ENCODE results near the gene GCN1. TPM values are rescaled to one million over a fixed set of nuclear protein-coding genes. Genes with fewer than 3 reads are reported as not detected.

GCN1 gene
- total RNA-seq, 1 experiment from 2014 or later = 117 TPM

DNA sequence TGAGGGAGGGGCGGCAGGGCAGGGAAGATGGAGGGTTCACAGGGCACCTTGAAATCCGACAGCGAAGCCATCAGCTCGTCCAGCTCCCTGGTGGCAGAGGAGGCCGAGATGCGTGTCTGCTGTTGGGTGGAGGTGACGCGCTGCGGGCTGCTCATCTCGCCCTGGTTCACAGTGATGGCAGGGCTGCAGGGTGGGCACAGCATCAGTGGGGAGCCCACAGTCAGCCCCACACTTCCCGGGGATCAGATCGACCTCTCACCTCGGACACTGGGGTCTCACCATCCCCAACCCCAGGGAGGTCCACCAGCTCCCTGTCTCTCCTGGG is 27.0 kb upstream of the GCN1 start:
- H3K9me3 Mint-ChIP-seq (ENCODE audit: unreplicated experiment) = no peaks in the 10 kb centered on the region
- peaks cover 13% of the 10 kb centered on the region for H3K4me1 Mint-ChIP-seq (ENCODE audit: insufficient read depth, unreplicated experiment)
- POLR2A ChIA-PET = interaction anchor here (0.7 to 17.7 kb wide), 4 partner anchors 8 to 40 kb away, joined by 3 to 549 read pairs (median 131); partner anchors contain the start of genes GCN1, PXN and RPLP0
- H3K27ac Mint-ChIP-seq (ENCODE audit: low read depth, unreplicated experiment) = no peak overlapping the region
- H3K4me3 Mint-ChIP-seq (ENCODE audit: unreplicated experiment) = no peak overlapping the region
- CTCF ChIA-PET = interaction anchor here (1.3 to 12.4 kb wide), 3 partner anchors 16 to 47 kb away, joined by 4 to 454 read pairs (median 7); partner anchors contain the start of genes PXN and RPLP0
- H3K36me3 Mint-ChIP-seq (ENCODE audit: insufficient read depth, unreplicated experiment) = peaks cover 95% of the 10 kb centered on the region
- intact Hi-C loops (cut with micrococcal nuclease) = no loop called here
- TF ChIP-seq, protein P1, sequence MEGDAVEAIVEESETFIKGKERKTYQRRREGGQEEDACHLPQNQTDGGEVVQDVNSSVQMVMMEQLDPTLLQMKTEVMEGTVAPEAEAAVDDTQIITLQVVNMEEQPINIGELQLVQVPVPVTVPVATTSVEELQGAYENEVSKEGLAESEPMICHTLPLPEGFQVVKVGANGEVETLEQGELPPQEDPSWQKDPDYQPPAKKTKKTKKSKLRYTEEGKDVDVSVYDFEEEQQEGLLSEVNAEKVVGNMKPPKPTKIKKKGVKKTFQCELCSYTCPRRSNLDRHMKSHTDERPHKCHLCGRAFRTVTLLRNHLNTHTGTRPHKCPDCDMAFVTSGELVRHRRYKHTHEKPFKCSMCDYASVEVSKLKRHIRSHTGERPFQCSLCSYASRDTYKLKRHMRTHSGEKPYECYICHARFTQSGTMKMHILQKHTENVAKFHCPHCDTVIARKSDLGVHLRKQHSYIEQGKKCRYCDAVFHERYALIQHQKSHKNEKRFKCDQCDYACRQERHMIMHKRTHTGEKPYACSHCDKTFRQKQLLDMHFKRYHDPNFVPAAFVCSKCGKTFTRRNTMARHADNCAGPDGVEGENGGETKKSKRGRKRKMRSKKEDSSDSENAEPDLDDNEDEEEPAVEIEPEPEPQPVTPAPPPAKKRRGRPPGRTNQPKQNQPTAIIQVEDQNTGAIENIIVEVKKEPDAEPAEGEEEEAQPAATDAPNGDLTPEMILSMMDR (IDR thresholded peaks at IDR 0.05; ENCODE audit: unreplicated experiment) = no peak
- no TSS peak for BruUV-seq (replicated peaks)
- H3K27me3 Mint-ChIP-seq (ENCODE audit: insufficient read depth, unreplicated experiment) = no peaks in the 10 kb centered on the region
- DNase-seq (ENCODE audit: unreplicated experiment) = no peak

GRCh38 chr12:120220838-120221575 is 26.5 kb upstream of the GCN1 start:
- no TSS peak for BruUV-seq (replicated peaks)
- no peaks in the 10 kb centered on the region for H3K9me3 Mint-ChIP-seq (ENCODE audit: unreplicated experiment)
- no peak overlapping the region for H3K4me3 Mint-ChIP-seq (ENCODE audit: unreplicated experiment)
- DNase-seq (ENCODE audit: unreplicated experiment) = no peak
- H3K36me3 Mint-ChIP-seq (ENCODE audit: insufficient read depth, unreplicated experiment) = peaks cover 95% of the 10 kb centered on the region
- H3K27me3 Mint-ChIP-seq (ENCODE audit: insufficient read depth, unreplicated experiment) = no peaks in the 10 kb centered on the region
- H3K27ac Mint-ChIP-seq (ENCODE audit: low read depth, unreplicated experiment) = no peak overlapping the region
- TF ChIP-seq, protein P1 (IDR thresholded peaks at IDR 0.05; ENCODE audit: unreplicated experiment) = no peak
- intact Hi-C loops (cut with micrococcal nuclease) = no loop called here
- H3K4me1 Mint-ChIP-seq (ENCODE audit: insufficient read depth, unreplicated experiment) = peaks cover 10% of the 10 kb centered on the region
- POLR2A ChIA-PET = interaction anchor here (0.7 to 17.7 kb wide), 5 partner anchors 8 to 41 kb away, joined by 3 to 549 read pairs (median 5); partner anchors contain the start of genes GCN1, PXN and RPLP0
- CTCF ChIA-PET = interaction anchor here (1.3 to 12.4 kb wide), 5 partner anchors 8 to 47 kb away, joined by 4 to 454 read pairs (median 13); partner anchors contain the start of genes PXN and RPLP0

GRCh38 chr12:120218680-120219606 is 24.4 kb upstream of the GCN1 start:
- intact Hi-C loops (cut with micrococcal nuclease) = no loop called here
- POLR2A ChIA-PET = interaction anchor here (1.0 to 17.7 kb wide), 5 partner anchors 16 to 72 kb away, joined by 3 to 549 read pairs (median 6); partner anchors contain the start of genes GCN1, PXN, RNU4-2 and RPLP0
- Mint-ChIP-seq H3K4me1 (ENCODE audit: insufficient read depth, unreplicated experiment) (no peaks in the 10 kb centered on the region), H3K27ac (ENCODE audit: low read depth, unreplicated experiment) (no peak overlapping the region), H3K27me3 (ENCODE audit: insufficient read depth, unreplicated experiment) (no peaks in the 10 kb centered on the region), H3K4me3 (ENCODE audit: unreplicated experiment) (no peak overlapping the region), H3K9me3 (ENCODE audit: unreplicated experiment) (no peaks in the 10 kb centered on the region), H3K36me3 (ENCODE audit: insufficient read depth, unreplicated experiment) (peaks cover 100% of the 10 kb centered on the region)
- TF ChIP-seq, protein P1 (IDR thresholded peaks at IDR 0.05; ENCODE audit: unreplicated experiment) = no peak
- DNase-seq (ENCODE audit: unreplicated experiment) = no peak
- CTCF ChIA-PET = interaction anchor here (0.6 to 4.8 kb wide), 6 partner anchors 10 to 1226 kb away, joined by 3 to 38 read pairs (median 4); partner anchors contain the start of gene PXN
- no TSS peak for BruUV-seq (replicated peaks)
